Activated CD4-positive, CD25-positive, alpha-beta regulatory T cell treated with anti-CD3 and anti-CD28 coated beads, Interleukin-2, amount 50 U/mL, for 72 hours (primary cell): Measurements from ENCODE around the gene KCNMA1.
"Not testable (repeated sequence)": the region's sequence is repeated elsewhere in the genome, so short reads cannot be mapped to it uniquely, and the experiment has no call there.

ENCODE experiments used
- DNase-seq: peaks from one replicate; pipeline ENCODE4 v3.0.0; 2021

The KCNMA1 gene

DNA sequence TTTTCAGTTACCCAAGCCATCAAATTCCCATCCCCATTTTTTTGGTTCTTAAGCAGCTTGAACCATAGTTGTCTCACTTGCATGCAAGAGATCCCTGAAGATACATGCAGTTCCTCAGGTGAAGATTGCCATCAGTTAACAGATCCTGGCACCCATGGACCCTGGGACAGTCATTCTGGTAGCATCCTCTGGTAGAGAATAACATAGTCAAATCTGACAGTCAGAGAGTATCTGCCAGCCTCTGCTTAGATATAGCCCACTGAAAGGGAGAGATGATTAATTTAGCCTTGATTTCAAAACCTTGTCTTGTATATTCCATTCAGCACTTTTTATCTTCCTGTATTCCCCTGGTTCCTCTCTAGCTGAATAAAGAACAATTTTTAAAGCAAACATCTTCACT, 280.4 kb downstream of the KCNMA1 start:
- no peak for DNase-seq

DNA sequence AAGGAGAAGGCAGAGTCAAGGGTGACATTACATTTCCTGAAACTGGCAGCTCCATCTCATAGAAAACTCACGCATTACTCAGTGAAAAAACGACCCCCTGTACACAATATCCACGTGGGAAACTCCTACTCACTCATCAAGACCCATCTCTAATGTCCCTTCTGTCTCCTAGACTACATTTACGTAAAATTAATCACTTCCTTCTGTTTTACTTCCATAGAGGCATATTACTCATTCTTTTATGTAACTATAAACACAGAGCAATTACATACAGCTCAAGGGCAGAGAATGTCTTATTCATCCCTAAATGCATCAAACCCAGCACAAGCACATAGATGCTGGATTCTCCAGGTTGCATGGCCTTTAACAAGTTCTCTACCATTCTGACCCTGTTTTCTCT, 281.8 kb downstream of the KCNMA1 start:
- no peak for DNase-seq

DNA sequence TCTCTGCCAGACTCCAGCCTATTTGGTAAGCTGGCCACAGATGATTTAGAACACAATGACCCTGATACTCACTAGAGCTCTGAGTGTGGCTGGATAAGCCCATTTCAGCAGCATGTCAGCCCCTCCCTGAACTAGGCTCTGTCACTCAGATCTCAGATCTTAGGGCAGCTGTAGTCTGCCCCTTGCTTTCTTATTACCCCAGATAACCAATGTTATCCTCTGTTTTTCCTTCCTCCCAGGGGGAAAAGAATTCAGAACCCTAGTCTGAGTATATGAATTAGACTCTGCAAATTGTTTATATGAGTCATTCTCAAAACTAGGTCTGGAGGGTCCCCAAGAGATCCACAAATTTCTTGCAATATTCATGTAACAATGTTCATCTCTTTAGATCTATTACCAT, 286.2 kb downstream of the KCNMA1 start:
- no peak for DNase-seq

DNA sequence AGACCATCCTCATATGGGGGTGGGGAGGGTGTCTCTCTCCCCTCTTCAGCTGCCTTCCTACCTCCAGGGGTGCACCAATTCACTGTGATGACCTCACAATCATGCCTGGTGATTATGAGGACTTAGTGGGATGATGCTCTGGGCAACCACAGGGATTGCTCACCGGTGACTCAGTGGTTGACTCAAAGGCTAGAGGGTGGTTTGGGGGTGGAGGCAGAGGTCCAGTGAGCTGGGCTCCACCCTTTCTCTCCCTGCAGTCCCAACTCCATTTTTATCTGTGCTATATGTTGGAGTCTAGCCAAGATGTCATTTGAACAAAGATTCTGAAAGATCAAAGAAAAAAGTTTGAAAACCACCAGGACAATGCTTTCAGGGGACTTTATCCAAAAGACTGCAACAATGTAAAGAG, 286.9 kb downstream of the KCNMA1 start:
- DNase-seq = no peak

DNA sequence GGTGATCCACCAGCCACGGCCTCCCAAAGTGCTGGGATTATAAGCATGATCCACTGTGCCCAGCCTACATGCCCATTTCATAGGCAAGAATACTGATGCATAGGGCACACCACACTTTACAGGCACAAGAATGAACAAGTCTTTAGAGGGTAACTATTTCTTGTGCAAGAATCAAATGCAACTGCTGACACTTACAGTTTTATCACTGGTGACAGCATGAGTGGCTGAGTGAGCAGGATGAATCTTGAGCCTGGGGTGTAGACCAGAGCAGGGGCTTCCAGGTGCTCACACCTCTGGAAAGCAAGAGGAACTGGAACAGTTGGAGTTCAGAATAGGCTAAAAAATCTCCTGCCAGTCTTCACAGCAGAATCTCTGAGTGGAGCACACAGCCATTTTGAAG, 287.5 kb downstream of the KCNMA1 start:
- DNase-seq = no peak

DNA sequence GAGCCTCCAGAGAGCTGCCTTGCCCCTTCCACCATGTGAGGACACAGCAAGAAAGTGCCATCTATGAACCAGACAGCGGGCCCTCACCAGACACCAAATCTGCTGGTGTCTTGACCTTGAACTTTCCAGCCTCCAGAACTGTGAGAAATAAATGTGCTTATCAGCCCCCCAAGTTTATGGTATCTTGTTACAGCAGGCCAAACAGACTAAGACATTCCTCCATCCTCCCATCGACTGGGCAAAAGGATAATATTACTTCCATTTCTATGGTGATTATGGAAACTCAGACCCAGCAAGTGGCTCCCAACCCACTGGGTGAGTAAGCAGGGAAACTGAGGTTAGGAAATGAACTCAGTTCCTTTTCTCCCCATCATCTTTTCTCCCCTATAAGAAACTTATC, 288.4 kb downstream of the KCNMA1 start:
- no peak for DNase-seq

DNA sequence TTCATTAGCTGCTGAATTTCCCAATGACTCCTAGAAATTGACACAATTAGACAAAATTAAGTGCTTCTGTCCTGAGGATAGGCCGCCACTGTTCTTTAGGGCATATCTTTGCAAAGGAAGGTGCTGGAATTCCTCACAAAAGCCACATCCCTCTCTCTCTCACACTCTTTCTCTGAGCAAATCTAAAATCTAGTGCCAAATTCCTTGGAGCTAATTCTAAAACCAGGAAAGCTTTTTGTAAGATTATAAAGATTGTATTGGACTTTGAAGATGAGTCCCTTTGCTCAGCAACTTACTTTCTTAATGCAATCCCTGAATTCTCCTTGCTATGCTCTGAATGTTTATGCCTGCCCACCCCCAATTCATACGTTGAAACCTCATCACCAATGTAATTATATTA, 288.9 kb downstream of the KCNMA1 start:
- no peak for DNase-seq

DNA sequence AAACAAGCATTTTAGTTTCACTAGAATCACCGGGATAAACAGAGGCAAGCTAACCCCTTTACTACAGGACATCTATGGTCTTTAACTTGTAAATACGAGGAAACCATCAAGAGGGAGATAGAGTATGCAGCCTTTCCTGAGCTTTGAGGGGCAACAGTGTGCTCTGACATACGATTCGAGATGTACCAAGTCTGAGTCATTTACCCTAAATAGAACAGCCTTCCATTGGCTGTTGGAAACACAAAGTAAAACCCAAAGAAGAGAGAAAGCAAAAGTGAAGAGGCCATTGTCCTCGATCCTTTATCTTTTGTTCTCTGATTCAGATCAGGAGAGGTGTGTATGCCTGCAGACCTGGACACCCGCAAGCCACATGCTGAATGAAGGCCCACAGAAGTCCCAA, 289.5 kb downstream of the KCNMA1 start:
- DNase-seq = no peak

DNA sequence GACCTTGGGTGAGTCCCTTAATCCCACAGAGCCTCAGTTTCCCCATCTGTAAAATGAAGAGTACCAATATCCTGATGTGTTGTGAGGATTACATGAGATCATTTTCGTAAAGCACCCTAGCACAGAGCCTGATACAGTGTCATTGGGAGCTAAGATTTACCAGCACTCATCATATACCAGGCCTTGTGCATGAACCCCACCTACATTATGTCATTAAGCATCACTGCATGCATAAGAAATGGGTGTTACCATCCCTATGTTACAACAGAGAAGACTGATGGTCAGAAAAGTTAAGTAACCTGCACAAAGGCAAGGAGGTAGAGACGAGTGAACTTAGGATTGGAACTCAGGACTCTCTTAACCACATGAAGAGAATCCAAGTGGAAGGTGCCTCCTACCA, 290.6 kb downstream of the KCNMA1 start:
- DNase-seq = no peak

DNA sequence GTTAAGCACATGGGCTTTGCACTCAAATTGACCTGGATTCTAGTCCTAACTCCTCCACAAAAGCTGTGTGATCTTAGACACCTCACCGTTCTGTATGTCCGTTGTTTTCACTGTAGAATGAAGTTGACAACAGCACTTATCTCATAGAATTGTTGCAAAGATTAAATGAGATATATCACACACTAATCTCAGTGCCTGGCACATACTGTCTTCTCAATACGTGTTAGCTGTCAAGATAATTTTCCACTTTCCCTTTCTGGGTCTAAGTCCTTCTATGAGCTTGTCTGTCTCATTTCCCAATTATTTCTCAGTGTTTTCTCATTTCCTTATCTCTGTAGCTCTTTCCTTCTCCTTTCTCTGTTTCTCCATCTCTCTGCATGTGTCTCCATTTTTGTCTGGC, 296.6 kb downstream of the KCNMA1 start:
- DNase-seq = no peak

DNA sequence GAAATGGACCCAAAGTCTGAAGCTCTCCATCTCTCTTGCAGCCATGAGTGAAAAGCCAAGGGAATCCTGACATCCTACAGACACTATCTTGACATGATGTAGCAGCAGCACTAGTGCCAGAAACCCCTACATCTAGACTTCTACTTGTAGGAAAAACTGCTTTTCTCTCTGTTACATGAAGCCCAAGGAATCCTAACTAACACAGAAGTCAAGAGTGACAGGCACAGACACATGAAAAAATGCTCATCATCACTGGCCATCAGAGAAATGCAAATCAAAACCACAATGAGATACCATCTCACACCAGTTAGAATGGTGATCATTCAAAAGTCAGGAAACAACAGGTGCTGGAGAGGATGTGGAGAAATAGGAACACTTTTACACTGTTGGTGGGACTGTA, 297.7 kb downstream of the KCNMA1 start:
- DNase-seq = not testable (repeated sequence)

DNA sequence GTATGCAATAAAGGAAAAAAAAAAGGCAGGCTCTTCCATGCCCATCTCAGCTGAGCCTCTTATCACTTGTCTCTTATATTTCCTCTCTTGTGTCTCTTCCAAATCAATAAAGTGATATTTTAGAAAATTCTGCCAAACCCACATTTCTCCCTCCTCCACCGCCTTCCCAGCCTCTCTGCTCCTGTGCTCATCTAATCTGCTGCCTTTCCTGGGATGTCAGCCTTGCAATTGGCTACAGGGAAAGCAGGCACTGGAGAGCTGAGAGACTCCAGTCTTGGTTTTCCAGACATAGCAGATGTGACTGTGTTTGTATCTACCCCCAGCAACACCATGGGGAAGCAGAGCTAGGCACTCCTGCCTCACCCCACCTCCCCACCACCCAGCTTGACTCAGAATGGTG, 298.4 kb downstream of the KCNMA1 start:
- DNase-seq = no peak

DNA sequence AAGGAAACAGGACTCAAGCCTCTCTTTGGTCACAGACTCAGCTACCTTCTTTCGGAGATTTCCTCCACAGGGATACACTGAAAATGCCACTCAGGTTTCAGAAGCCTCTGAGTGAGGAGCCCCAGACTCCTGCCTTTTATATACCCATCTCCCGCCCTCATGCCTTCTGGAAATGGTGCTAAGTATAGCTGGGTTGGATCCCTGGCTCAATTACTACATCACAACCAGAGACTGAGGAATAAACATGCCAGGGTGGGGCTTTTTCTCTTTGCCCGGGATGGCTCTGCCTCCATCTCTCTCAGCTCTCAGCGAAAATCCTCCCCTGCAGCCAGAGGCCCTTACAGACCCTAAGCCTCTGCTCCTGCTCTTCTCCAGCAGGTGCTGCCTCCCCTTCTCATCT, 299.5 kb downstream of the KCNMA1 start:
- DNase-seq = no peak

DNA sequence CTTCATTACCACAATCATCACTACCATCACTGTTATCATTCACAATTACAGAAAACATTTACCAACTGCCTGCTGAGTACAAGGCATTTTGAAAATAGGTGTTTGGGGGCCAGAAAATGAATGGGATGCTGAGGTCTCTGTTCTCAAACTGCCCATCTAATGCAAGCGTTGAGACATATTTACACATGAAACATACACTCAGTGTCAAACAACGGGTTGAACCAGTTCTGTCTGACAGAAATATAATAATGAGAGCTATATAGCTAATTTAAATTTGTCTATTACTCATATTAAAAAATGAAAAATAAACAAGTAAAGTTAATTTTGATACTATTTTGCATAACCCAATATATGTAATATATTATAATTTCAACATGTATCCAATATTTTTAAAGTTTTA, 303.1 kb downstream of the KCNMA1 start:
- DNase-seq = no peak

DNA sequence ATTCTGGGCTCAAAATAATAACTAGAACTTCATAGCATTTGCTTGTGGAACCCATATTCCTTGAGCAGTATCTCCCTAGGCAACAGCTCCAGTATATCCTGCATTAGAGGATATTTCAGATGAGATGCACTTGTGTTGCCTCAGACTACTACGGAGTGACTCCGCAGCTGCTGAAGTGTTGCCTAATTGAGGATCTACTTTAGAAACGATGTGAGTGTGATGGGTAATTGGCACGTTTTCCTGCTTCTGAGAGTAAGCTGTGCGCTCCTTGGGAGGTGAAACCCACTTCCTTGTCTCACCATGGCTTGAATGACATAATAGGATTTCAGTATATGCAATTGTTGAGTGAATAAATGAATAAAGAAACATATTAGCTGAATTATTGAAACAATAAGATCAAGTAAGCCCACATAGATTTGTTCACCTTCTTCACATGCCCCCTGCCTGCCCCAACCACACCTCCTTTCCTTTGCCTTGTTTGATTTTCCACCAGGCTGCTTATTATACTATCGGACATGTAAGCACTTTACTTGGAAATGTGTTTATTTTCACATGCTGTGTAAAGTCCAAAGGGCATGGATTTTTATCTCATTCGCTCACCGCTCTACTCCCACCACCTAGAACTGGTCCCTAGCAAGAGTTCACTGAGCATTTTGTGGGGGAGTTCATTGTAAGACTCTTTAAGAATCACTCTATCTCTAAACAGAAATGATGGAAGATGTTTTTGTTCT, 303.8 kb downstream of the KCNMA1 start:
- DNase-seq = no peak

DNA sequence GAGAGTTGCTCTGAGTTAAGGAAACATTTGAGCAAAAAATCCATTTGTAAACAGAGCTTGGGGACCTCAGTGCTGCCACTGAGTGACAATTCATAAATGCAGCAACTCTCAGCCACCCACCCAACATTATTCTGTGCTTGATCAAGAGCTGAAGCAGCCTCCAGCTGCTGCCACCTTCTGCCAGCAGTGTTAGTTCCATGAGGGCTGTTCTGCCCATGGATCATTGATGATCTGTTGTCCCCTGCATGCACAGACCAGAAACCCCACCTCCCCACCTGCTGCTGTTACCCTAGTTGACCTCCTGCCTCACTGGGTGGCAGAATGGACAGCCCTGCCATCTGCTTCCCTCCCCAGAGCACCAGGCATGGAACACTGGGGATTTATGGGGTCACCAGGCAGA, 305.4 kb downstream of the KCNMA1 start:
- DNase-seq = no peak

DNA sequence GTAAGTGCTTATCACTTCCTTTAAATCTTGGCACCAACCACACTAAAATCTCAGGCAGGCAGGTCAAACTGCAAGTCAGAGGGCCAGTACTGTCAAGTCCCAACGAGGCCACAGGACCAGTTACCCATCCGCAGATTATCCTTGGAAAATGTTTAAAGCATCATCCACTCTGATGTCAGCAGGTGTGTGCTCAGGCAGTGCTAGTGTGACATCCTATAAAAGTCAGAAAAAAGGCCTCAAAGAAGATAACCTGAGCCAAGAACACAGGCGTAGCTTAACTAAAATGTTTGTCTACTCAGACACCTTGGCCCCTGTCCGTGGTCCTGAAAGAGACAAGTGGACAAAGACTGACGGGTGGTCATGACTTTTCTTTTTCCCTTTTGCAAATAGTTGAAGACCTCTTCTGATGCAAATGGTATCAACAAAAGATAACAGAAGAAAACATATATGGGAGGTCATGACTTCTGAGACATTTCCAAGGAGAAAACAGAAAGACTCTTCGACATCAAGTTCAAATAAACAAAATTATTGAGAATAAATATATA, 309.3 kb downstream of the KCNMA1 start:
- no peak for DNase-seq

DNA sequence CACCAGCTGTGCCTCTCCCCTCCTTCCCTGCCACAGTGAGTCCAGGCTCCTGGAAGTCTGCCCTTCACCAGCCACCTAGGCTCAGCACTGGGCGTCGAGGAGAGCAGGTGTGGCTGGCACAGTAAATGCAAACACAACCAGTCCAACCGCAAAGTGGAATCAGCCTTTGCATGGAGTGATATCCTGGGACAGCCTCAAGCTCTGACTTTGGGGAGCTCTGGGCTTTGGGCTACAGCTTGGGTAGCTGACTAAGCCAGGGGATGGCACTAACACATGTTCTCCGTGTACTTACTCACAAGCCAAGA, 312.4 kb downstream of the KCNMA1 start:
- no peak for DNase-seq

DNA sequence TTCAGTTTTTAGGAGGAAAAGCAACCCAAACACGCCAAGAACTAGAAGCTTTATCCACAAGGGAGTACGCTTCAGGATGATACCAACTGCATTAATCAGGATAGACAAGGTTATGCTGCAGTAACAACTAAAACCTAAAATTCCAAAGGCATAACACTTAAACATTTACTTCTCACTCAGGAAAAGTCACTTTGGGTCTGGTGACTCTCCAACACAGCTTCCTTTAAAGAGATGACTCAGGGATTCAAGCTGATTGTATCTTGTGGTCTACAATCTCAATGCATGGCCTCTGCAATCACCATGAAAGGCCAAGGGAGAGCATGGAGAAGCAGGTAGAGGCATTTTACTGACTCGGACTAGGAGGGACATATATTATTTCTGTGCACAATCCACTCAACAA, 315.8 kb downstream of the KCNMA1 start:
- no peak for DNase-seq

DNA sequence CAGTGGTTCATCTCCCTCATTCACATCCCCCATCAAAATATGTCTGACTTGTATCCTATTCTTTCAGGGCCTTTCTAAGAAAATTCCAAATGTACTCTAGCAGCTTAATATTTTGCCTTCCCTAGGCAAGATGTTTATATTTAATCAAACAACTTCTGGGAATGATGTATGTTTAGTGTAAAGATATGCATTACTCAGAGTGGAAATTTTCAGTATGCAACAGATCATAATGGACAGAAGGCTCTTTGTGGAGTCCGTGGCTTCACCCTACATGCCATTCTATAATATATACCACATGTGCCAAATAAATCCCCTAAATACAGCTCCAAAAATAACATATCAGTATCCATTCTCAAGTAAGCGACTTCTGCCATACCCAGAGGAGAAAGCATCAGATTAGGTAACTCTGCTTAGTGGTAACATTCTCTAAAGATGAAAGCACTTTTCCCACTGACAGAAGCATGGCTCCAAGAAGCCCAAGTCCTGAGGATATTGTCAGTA, 316.6 kb downstream of the KCNMA1 start:
- no peak for DNase-seq

DNA sequence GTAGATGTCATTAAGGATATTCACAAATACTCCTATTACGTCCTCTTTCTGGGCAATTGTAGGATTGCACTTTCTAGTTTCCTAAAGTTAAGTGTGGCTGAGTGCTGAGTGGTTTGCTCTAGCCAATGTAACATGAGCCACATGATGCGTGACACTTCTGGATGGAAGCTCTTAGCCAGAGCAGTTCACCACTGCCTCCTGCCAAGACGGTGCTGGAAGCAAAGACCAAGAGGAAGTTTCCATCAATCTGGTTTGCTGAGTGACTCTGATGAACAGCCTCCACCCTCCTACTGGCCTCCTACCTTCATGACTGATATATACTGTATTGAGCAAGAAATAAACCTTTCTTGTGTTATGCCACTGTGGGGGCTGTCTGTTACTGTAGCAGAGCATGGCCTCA, 318.1 kb downstream of the KCNMA1 start:
- no peak for DNase-seq

DNA sequence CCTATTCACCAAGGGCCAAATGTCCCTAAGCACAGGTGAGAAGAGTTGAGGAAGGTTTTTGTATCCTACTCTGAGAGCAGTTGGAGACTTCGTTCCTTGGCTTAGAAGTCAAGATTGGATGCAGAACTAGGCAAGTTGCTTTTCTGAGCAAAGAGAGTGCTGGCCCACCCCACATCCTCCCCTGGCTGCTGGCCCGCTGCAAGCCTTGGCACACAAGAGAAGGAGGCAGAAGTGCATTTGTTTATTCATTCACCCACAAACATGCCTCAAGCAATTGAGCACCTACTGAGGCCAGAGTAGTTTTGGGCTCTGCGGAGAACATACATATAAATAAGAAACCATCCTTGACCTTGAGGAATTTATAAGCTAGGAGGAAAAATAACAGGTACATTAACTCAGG, 318.9 kb downstream of the KCNMA1 start:
- DNase-seq = no peak

DNA sequence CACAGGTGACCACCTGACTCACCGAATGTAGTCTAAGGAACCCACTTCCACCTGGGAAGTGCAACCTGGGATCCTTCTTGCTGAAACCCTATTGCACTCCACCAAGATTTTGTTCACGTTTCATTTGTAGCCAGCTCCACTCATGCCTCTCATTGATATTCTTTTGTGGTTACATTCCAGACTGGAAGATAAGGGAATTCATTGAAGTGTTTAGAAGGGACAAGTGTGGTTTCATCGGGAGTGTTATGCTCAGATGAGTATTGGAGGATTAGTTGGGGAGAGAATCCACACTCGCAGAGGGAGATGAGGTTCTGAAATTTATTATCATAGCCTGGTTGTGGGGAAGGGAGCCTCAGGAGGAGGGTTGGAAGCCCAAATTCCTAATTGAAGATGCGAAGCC, 320.4 kb downstream of the KCNMA1 start:
- no peak for DNase-seq

DNA sequence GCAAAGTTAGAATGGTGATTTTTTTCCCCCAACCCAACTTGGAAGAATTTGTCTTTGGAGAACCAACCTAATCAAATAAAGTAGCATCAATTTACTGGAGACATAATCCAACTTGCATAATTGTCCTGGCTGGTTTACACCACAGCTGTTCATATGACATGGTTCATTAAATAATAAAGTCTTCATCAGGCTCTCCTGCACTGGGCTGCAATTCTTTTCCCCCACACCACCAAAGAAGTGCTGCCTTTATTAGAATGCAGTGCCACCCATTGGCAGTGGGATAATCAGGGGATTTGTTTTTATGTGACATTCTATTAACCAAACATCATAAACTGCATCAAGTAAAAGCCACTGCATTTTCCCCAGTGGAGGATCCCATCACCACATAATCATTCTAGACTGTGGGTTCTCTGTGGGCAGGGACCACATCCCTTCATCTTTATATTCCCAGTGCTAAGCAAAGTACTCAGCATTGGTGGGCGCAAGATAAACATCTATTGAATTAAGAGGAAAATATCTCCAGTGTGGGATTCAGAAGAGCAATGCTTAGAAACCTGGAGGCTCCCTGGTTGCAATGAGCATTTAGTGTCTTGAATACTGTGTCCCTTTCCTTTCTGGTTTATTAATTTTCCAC, 322.0 kb downstream of the KCNMA1 start:
- no peak for DNase-seq
